HepG2 (cell line): ENCODE data around the gene UBE2H. TPM values are rescaled to one million over a fixed set of nuclear protein-coding genes. Genes with fewer than 3 reads are reported as not detected.

Experiments
- ASH2L ChIP-seq: fragments of 300-600, 200-600 bp; sonication (generic); IDR thresholded peaks from 2 replicates; pipeline ENCODE4 v1.7.0; 2017; ENCODE audit warnings: low read depth, mild to moderate bottlenecking, moderate library complexity, mixed read lengths, low read length; ENCODE audit not compliant: insufficient read length
- CEBPB ChIP-seq: IDR thresholded peaks from 2 replicates; pipeline ENCODE4 v1.6.1; 2011; ENCODE audit warnings: low read depth, low read length, improper control_type of control experiment, borderline replicate concordance
- EED ChIP-seq: sonication (generic); formaldehyde crosslinking; IDR thresholded peaks from 2 replicates; pipeline ENCODE4 v1.5.0; 2020; ENCODE audit warnings: mild to moderate bottlenecking, missing genetic modification reagents
- ELF3 ChIP-seq: IDR thresholded peaks from 2 replicates; pipeline ENCODE4 v1.6.1; 2016; ENCODE audit warnings: missing genetic modification reagents, missing compliant biosample characterization
- HHEX ChIP-seq: IDR thresholded peaks from 2 replicates; pipeline ENCODE4 v1.6.1; 2016; ENCODE audit warnings: control low read depth
- KAT7 ChIP-seq: IDR thresholded peaks from 2 replicates; pipeline ENCODE4 v1.6.1; 2018; ENCODE audit warnings: borderline replicate concordance, missing compliant biosample characterization
- MAFG ChIP-seq: sonication (generic); formaldehyde crosslinking; IDR thresholded peaks from 2 replicates; pipeline ENCODE4 v1.5.1; 2020; ENCODE audit warnings: mild to moderate bottlenecking, missing genetic modification reagents
- NFYC ChIP-seq: IDR thresholded peaks from 2 replicates; pipeline ENCODE4 v1.6.1; 2016; ENCODE audit warnings: missing genetic modification reagents, missing compliant biosample characterization
- NR2C2 ChIP-seq: sonication (generic); formaldehyde crosslinking; IDR thresholded peaks from 2 replicates; pipeline ENCODE4 v1.4.0; 2020; ENCODE audit warnings: missing genetic modification reagents, mild to moderate bottlenecking, moderate library complexity, borderline replicate concordance
- RBAK ChIP-seq: sonication (generic); formaldehyde crosslinking; IDR thresholded peaks from 2 replicates; pipeline ENCODE4 v1.5.1; 2020; ENCODE audit warnings: mild to moderate bottlenecking, missing genetic modification reagents
- SALL2 ChIP-seq: sonication (generic); formaldehyde crosslinking; IDR thresholded peaks from 2 replicates; pipeline ENCODE4 v1.8.1; 2023; ENCODE audit warnings: mild to moderate bottlenecking, missing genetic modification reagents, inconsistent platforms
- SKIL ChIP-seq: sonication (generic); formaldehyde crosslinking; IDR thresholded peaks from 2 replicates; pipeline ENCODE4 v1.8.0; 2022; ENCODE audit warnings: missing genetic modification reagents, mild to moderate bottlenecking, moderate library complexity, borderline replicate concordance
- THAP7 ChIP-seq: sonication (generic); formaldehyde crosslinking; IDR thresholded peaks from 2 replicates; pipeline ENCODE4 v1.8.1; 2023; ENCODE audit warnings: mild to moderate bottlenecking, missing genetic modification reagents
- THAP8 ChIP-seq: sonication (generic); formaldehyde crosslinking; IDR thresholded peaks from 2 replicates; pipeline ENCODE4 v1.5.1; 2020; ENCODE audit warnings: missing genetic modification reagents, mild to moderate bottlenecking, borderline replicate concordance
- ZBTB8A ChIP-seq: sonication (generic); formaldehyde crosslinking; IDR thresholded peaks from 2 replicates; pipeline ENCODE4 v1.4.0; 2020; ENCODE audit warnings: mild to moderate bottlenecking, low read depth, missing genetic modification reagents, borderline replicate concordance
- ZNF18 ChIP-seq: sonication (generic); formaldehyde crosslinking; IDR thresholded peaks from 2 replicates; pipeline ENCODE4 v1.8.0; 2022; ENCODE audit warnings: mild to moderate bottlenecking, missing genetic modification reagents; ENCODE audit not compliant: insufficient replicate concordance
- ZNF253 ChIP-seq: sonication (generic); formaldehyde crosslinking; IDR thresholded peaks from 2 replicates; pipeline ENCODE4 v1.8.0; 2022; ENCODE audit warnings: mild to moderate bottlenecking, missing genetic modification reagents, borderline replicate concordance
- ZNF441 ChIP-seq: sonication (generic); formaldehyde crosslinking; IDR thresholded peaks from 2 replicates; pipeline ENCODE4 v1.7.0; 2021; ENCODE audit warnings: missing genetic modification reagents, borderline replicate concordance
- ZNF510 ChIP-seq: sonication (generic); formaldehyde crosslinking; IDR thresholded peaks from 2 replicates; pipeline ENCODE4 v1.4.0; 2020; ENCODE audit warnings: low read depth, mild to moderate bottlenecking, missing genetic modification reagents
- ZNF547 ChIP-seq: sonication (generic); formaldehyde crosslinking; IDR thresholded peaks from 2 replicates; pipeline ENCODE4 v1.5.1; 2020; ENCODE audit warnings: mild to moderate bottlenecking, missing genetic modification reagents
- ZNF569 ChIP-seq: sonication (generic); formaldehyde crosslinking; IDR thresholded peaks from 2 replicates; pipeline ENCODE4 v1.5.0; 2020; ENCODE audit warnings: mild to moderate bottlenecking, missing genetic modification reagents, moderate library complexity, borderline replicate concordance
- ZNF572 ChIP-seq: sonication (generic); formaldehyde crosslinking; IDR thresholded peaks from 2 replicates; pipeline ENCODE4 v1.5.1; 2020; ENCODE audit warnings: mild to moderate bottlenecking, missing genetic modification reagents
- ZNF605 ChIP-seq: sonication (generic); formaldehyde crosslinking; IDR thresholded peaks from 2 replicates; pipeline ENCODE4 v1.8.0; 2022; ENCODE audit warnings: mild to moderate bottlenecking, missing genetic modification reagents
- ZNF782 ChIP-seq: sonication (generic); formaldehyde crosslinking; IDR thresholded peaks from 2 replicates; pipeline ENCODE4 v1.4.0; 2020; ENCODE audit warnings: missing genetic modification reagents, mild to moderate bottlenecking, borderline replicate concordance
- ZSCAN22 ChIP-seq: sonication (generic); formaldehyde crosslinking; IDR thresholded peaks from 2 replicates; pipeline ENCODE4 v1.4.0; 2020; ENCODE audit warnings: mild to moderate bottlenecking, missing genetic modification reagents
- polyA plus RNA-seq, 8 experiments: library from polyadenylated mRNA; depleted of rRNA in 3 of 8; stranded (reverse) in 7 of 8; unstranded in 1 of 8; fragments of >200 nt; fragmentation: Illumina TruSeq in 4 of 8; extraction: Trizol in 4 of 8; gene quantifications; 2 replicates each; pipeline versions ENCODE4 v1.2.1 to v1.2.3, GENCODE V29; 2011 to 2016; ENCODE audit warnings: low read depth in 4 of 8, missing spikeins in 1 of 8, mixed read lengths in 1 of 8; ENCODE audit not compliant: insufficient read depth in 1 of 8
- total RNA-seq, 5 experiments: library from RNA; depleted of rRNA; stranded (reverse); fragments of >200 nt; fragmentation: Illumina TruSeq; extraction: Trizol; gene quantifications; 2 replicates each; pipeline ENCODE4 v1.2.3, GENCODE V29; 2016; ENCODE audit warnings: low read depth in 1 of 5

UBE2H gene
- total and polyA plus RNA-seq, 2 of the 13 experiments (the other 11 are each of a cell fraction or from before 2014, with no cell fraction given), result 15.5 to 40.1 TPM

- TF ChIP-seq THAP8, result peak; percentile 55; the same call in 1 of the 2 replicates
- TF ChIP-seq ZNF782, result no peak
- TF ChIP-seq ZNF572, result 0 out of 2 replicates have a peak, but pooled peaks have one; percentile 57
- no peak for TF ChIP-seq MAFG (CRISPR knock-in tag)
- TF ChIP-seq NFYC, result peak; percentile 85
- TF ChIP-seq NR2C2 (CRISPR knock-in tag), result peak; percentile 23; the same call in 1 of the 2 replicates
- no peak for TF ChIP-seq ZNF253 (CRISPR knock-in tag)
- TF ChIP-seq ELF3 (CRISPR knock-in tag), result peak; percentile 95
- TF ChIP-seq ASH2L, result peak; percentile 94
- no peak for TF ChIP-seq ZBTB8A (CRISPR knock-in tag)
- no peak for TF ChIP-seq ZNF547
- no peak; the same call in 1 of the 2 replicates for TF ChIP-seq SALL2
- peak; percentile 80 for TF ChIP-seq SKIL (CRISPR knock-in tag)
- TF ChIP-seq ZNF441 (CRISPR knock-in tag), result peak; percentile 71
- peak; percentile 53; the same call in 1 of the 2 replicates for TF ChIP-seq ZNF605
- TF ChIP-seq THAP7 (CRISPR knock-in tag), result no peak
- TF ChIP-seq EED (CRISPR knock-in tag), result no peak
- no peak for TF ChIP-seq ZNF569 (CRISPR knock-in tag)
- TF ChIP-seq HHEX, result peak; percentile 62
- no peak for TF ChIP-seq ZSCAN22
- TF ChIP-seq ZNF510, result no peak; the same call in 1 of the 2 replicates
- TF ChIP-seq CEBPB, result peak; percentile 44; the same call in 1 of the 2 replicates
- TF ChIP-seq ZNF18 (CRISPR knock-in tag), result no peak
- TF ChIP-seq KAT7 (CRISPR knock-in tag), result peak; percentile 42; the same call in 1 of the 2 replicates
- 0 out of 2 replicates have a peak, but pooled peaks have one; percentile 49 for TF ChIP-seq RBAK (CRISPR knock-in tag)
Observed at GRCh38 chr7:129948877-129949291, 3.9 kb downstream of the UBE2H start (continued).
